WTC11 (cell line): ENCODE data around the gene MRPL20. TPM values are rescaled to one million over a fixed set of nuclear protein-coding genes. Genes with fewer than 3 reads are reported as not detected.
A peak's percentile ranks its signal among the peaks of the same experiment; 100 is the strongest.

Experiments used
- ATAC-seq: fragments of 200-7000 bp; cut with Tn5 transposase; 2 replicates; pipeline ENCODE4 v1.10.0; 2021; ENCODE audit warnings: mild to moderate bottlenecking, moderate library complexity
- CTCF ChIA-PET: fragments of 300-600 bp; sonication (Branson Sonifier 250); formaldehyde crosslinking; loops from one replicate; lab custom pipeline; 2021; ENCODE audit warnings: antibody characterized with exemption; lab: Charles Lee
- POLR2A ChIA-PET: fragments of 350-600 bp; sonication (Branson Sonifier 250); formaldehyde crosslinking; loops from one replicate; lab custom pipeline; 2021; ENCODE audit warnings: antibody characterized with exemption; lab: Charles Lee
- DNase-seq: peaks from one replicate; pipeline ENCODE4 v3.0.0; 2021; ENCODE audit warnings: low spot score
- H3K27ac Mint-ChIP-seq: 2 replicates; pipeline ENCODE4 v1.8.0; 2021; ENCODE audit warnings: mixed read lengths
- H3K27me3 Mint-ChIP-seq: 2 replicates; pipeline ENCODE4 v1.8.0; 2021; ENCODE audit warnings: low read depth, mild to moderate bottlenecking, moderate library complexity, mixed read lengths
- H3K36me3 Mint-ChIP-seq: 2 replicates; pipeline ENCODE4 v1.8.0; 2021; ENCODE audit warnings: mixed read lengths
- H3K4me1 Mint-ChIP-seq: 2 replicates; pipeline ENCODE4 v1.8.0; 2022; ENCODE audit warnings: mixed read lengths
- H3K4me3 Mint-ChIP-seq: 2 replicates; pipeline ENCODE4 v1.8.0; 2021; ENCODE audit warnings: mild to moderate bottlenecking, moderate library complexity, mixed read lengths
- H3K9me3 Mint-ChIP-seq: 2 replicates; pipeline ENCODE4 v1.8.0; 2021; ENCODE audit warnings: mixed read lengths
- AFF4 ChIP-seq: sonication (generic); formaldehyde crosslinking; IDR thresholded peaks from 2 replicates; pipeline ENCODE4 v1.8.1; 2023; ENCODE audit warnings: mild to moderate bottlenecking, missing genetic modification reagents, borderline replicate concordance
- CREM ChIP-seq: sonication (generic); formaldehyde crosslinking; IDR thresholded peaks from 2 replicates; pipeline ENCODE4 v1.8.1; 2022; ENCODE audit warnings: mild to moderate bottlenecking, missing genetic modification reagents, moderate library complexity
- CTCF ChIP-seq: fragments of 200-600 bp; IDR thresholded peaks from 2 replicates; pipeline ENCODE4 v1.8.0; 2022; ENCODE audit warnings: antibody characterized with exemption
- E2F4 ChIP-seq: sonication (generic); formaldehyde crosslinking; IDR thresholded peaks from 2 replicates; pipeline ENCODE4 v1.8.1; 2022; ENCODE audit warnings: low read depth, mild to moderate bottlenecking, moderate library complexity, missing genetic modification reagents, borderline replicate concordance
- ELF4 ChIP-seq: sonication (generic); formaldehyde crosslinking; IDR thresholded peaks from 2 replicates; pipeline ENCODE4 v1.8.1; 2022; ENCODE audit warnings: low read depth, mild to moderate bottlenecking, moderate library complexity, missing genetic modification reagents
- FOXP1 ChIP-seq: sonication (generic); formaldehyde crosslinking; IDR thresholded peaks from 2 replicates; pipeline ENCODE4 v1.8.0; 2022; ENCODE audit warnings: missing genetic modification reagents, mild to moderate bottlenecking, moderate library complexity, borderline replicate concordance
- HMGA2 ChIP-seq: fragments of 250-450 bp; sonication (Bioruptor Pico); IDR thresholded peaks from 2 replicates; pipeline ENCODE4 v1.4.0; 2021; ENCODE audit warnings: mild to moderate bottlenecking, moderate library complexity
- HMGXB4 ChIP-seq: sonication (generic); formaldehyde crosslinking; IDR thresholded peaks from 2 replicates; pipeline ENCODE4 v1.8.1; 2023; ENCODE audit warnings: mild to moderate bottlenecking, moderate library complexity, missing genetic modification reagents
- NR2C2 ChIP-seq: sonication (generic); formaldehyde crosslinking; IDR thresholded peaks from 2 replicates; pipeline ENCODE4 v1.8.0; 2022; ENCODE audit warnings: mild to moderate bottlenecking, missing genetic modification reagents
- TCF7 ChIP-seq: sonication (generic); formaldehyde crosslinking; IDR thresholded peaks from 2 replicates; pipeline ENCODE4 v1.8.0; 2022; ENCODE audit warnings: mild to moderate bottlenecking, low read depth, missing genetic modification reagents, moderate library complexity
- USF1 ChIP-seq: sonication (generic); formaldehyde crosslinking; IDR thresholded peaks from 2 replicates; pipeline ENCODE4 v1.8.0; 2022; ENCODE audit warnings: mild to moderate bottlenecking, missing genetic modification reagents
- ZNF138 ChIP-seq: sonication (generic); formaldehyde crosslinking; conservative IDR thresholded peaks from 2 replicates; pipeline ENCODE4 v1.8.1; 2022; ENCODE audit warnings: mild to moderate bottlenecking, moderate library complexity, missing genetic modification reagents
- ZNF416 ChIP-seq: fragments of 250-450 bp; sonication (Bioruptor Pico); IDR thresholded peaks from 2 replicates; pipeline ENCODE4 v1.9.0; 2021; ENCODE audit warnings: mild to moderate bottlenecking, inconsistent platforms
- ZSCAN18 ChIP-seq: fragments of 250-450 bp; sonication (Bioruptor Pico); IDR thresholded peaks from 2 replicates; pipeline ENCODE4 v2.1.2; 2022; ENCODE audit warnings: mild to moderate bottlenecking, moderate library complexity
- total RNA-seq: library from RNA; stranded (reverse); gene quantifications from 3 replicates; pipeline ENCODE4 v1.2.3, GENCODE V29; 2021
- TF ChIP-seq, protein P1 (sequence below): fragments of 250-450 bp; sonication (Bioruptor Pico); IDR thresholded peaks from 2 replicates; pipeline ENCODE4 v1.9.0; 2021; ENCODE audit warnings: mild to moderate bottlenecking
- TF ChIP-seq, protein P2 (sequence below): fragments of 250-450 bp; sonication (Bioruptor Pico); conservative IDR thresholded peaks from 2 replicates; pipeline ENCODE4 v1.9.0; 2021; ENCODE audit warnings: mild to moderate bottlenecking

MRPL20 gene
- total RNA-seq, 1 experiment from 2014 or later = 156 TPM

GRCh38 chr1:1441002-1441888 lies 34.2 kb upstream of the MRPL20 start (continued):
- TF ChIP-seq HMGXB4 = 0 out of 2 replicates have a peak, but pooled peaks have one; percentile 37
- no peak for TF ChIP-seq FOXP1
- no peak for TF ChIP-seq ZSCAN18
- no peak for TF ChIP-seq NR2C2 (CRISPR knock-in tag)
- TF ChIP-seq, protein P1, sequence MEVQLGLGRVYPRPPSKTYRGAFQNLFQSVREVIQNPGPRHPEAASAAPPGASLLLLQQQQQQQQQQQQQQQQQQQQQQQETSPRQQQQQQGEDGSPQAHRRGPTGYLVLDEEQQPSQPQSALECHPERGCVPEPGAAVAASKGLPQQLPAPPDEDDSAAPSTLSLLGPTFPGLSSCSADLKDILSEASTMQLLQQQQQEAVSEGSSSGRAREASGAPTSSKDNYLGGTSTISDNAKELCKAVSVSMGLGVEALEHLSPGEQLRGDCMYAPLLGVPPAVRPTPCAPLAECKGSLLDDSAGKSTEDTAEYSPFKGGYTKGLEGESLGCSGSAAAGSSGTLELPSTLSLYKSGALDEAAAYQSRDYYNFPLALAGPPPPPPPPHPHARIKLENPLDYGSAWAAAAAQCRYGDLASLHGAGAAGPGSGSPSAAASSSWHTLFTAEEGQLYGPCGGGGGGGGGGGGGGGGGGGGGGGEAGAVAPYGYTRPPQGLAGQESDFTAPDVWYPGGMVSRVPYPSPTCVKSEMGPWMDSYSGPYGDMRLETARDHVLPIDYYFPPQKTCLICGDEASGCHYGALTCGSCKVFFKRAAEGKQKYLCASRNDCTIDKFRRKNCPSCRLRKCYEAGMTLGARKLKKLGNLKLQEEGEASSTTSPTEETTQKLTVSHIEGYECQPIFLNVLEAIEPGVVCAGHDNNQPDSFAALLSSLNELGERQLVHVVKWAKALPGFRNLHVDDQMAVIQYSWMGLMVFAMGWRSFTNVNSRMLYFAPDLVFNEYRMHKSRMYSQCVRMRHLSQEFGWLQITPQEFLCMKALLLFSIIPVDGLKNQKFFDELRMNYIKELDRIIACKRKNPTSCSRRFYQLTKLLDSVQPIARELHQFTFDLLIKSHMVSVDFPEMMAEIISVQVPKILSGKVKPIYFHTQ = no peak
- peak; percentile 75 for TF ChIP-seq CTCF
- TF ChIP-seq TCF7 (CRISPR knock-in tag) = no peak

DNA sequence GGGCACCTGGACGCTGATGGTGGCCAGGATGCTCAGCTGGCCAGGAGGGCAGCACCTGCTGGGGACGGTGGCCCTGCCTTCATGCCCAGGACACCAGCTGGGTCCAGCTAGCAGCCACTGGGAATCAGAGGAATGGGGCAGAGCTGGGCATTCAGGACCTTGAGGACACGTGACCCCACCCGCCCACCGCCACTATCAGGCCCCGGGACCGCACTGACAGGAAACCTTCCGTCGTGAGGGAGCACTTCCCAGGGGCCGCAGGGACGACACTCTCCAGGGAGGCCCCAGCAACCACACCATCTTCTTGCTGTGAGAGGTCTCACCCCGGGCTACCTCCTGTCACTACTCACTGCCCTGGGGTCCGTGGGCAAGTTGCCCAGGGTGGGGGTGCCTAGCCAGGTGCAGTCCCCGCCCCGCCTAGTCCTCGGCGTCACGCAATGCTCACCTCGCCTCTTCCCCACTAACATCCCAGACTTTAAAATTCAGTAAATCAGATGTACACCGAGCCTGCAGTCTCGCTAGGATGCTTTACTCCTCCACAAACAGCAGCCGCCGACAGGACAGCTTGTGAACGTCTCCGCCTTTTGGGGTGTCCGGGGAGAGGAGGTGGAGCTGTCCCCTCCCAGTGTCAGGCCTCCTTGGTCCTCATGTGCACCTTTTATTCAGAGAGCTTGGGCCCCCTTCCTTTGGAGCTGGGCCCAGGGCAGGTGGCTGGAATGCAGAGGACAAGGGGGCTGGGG lies 33.3 kb upstream of the MRPL20 start:
- no peak for ATAC-seq
- Mint-ChIP-seq H3K4me1 (peaks cover 6% of the 10 kb centered on the region; the same call in 1 of the 2 replicates), H3K27ac (peak overlapping the region; percentile 41; the same call in 1 of the 2 replicates), H3K27me3 (peaks cover 4% of the 10 kb centered on the region), H3K9me3 (no peaks in the 10 kb centered on the region), H3K36me3 (no peaks in the 10 kb centered on the region), H3K4me3 (no peak overlapping the region)
- ChIA-PET CTCF (interaction anchor here (0.7 to 1.9 kb wide), 13 partner anchors 8 to 93 kb away, joined by 3 to 11 read pairs (median 4); partner anchors contain the start of genes CCNL2 and MRPL20), POLR2A (interaction anchor here (1.1 kb wide), 1 partner anchor 8 kb away, joined by 5 read pairs; no protein-coding TSS in a partner anchor)
- DNase-seq = no peak
- TF ChIP-seq USF1 (CRISPR knock-in tag) (no peak), HMGA2 (CRISPR knock-in tag) (no peak), ZNF416 (CRISPR knock-in tag) (no peak), E2F4 (CRISPR knock-in tag) (no peak), AFF4 (no peak), ZNF138 (CRISPR knock-in tag) (no peak), ELF4 (no peak), CREM (no peak)
- TF ChIP-seq, protein P2, sequence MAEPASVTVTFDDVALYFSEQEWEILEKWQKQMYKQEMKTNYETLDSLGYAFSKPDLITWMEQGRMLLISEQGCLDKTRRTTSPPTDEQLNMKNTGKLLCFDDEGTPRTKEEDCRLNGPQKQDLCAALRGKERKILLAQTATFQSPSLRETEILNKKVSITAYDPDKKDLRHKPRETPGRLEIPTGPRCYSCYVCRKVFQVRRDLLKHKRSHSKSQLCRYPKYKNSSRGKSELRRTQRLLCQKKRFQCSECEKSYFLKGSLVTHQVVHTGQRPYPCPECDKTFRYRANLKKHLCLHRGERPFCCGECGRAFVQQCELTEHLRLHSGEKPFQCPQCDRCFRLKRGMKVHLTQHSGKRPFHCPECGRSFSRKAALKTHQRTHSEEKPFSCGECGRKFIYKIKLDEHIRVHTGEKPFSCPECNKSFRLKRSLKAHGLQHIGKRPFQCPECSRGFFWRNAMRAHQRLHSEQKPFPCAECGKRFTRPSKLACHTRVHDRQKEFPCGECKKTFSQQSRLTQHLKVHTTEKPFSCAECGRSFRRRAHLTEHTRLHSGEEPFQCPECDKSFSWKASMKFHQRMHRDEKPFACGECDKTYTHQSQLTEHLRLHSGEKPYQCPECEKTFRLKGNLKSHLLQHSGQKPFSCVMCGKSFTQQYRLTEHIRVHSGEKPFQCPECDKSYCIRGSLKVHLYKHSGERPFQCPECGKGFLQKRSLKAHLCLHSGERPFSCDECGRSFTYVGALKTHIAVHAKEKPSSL = no peak
